Endothelial cell (in vitro differentiated cells): ENCODE measurements around the gene STK4. TPM values are rescaled to one million over a fixed set of nuclear protein-coding genes. Genes with fewer than 3 reads are reported as not detected.
"Not testable (repeated sequence)": the region's sequence is repeated elsewhere in the genome, so short reads cannot be mapped to it uniquely, and the experiment has no call there.

Experiments
- DNase-seq: peaks from one replicate; pipeline ENCODE4 v3.0.0; 2021; ENCODE audit warnings: low spot score
- H3K27ac Mint-ChIP-seq: one replicate; pipeline ENCODE4 v1.8.0; 2021; ENCODE audit warnings: mixed read lengths, inconsistent platforms; ENCODE audit not compliant: unreplicated experiment
- H3K27me3 Mint-ChIP-seq: one replicate; pipeline ENCODE4 v1.8.0; 2021; ENCODE audit warnings: mild to moderate bottlenecking, moderate library complexity, mixed read lengths, inconsistent platforms; ENCODE audit not compliant: unreplicated experiment
- H3K36me3 Mint-ChIP-seq: one replicate; pipeline ENCODE4 v1.8.0; 2021; ENCODE audit warnings: mild to moderate bottlenecking, low read depth, mixed read lengths, inconsistent platforms; ENCODE audit not compliant: unreplicated experiment
- H3K4me1 Mint-ChIP-seq: one replicate; pipeline ENCODE4 v1.8.0; 2021; ENCODE audit warnings: mild to moderate bottlenecking, mixed read lengths, inconsistent platforms; ENCODE audit not compliant: unreplicated experiment
- H3K4me3 Mint-ChIP-seq: one replicate; pipeline ENCODE4 v1.8.0; 2021; ENCODE audit warnings: mild to moderate bottlenecking, mixed read lengths, inconsistent platforms; ENCODE audit not compliant: unreplicated experiment
- H3K9me3 Mint-ChIP-seq: one replicate; pipeline ENCODE4 v1.8.0; 2021; ENCODE audit warnings: mixed read lengths, inconsistent platforms; ENCODE audit not compliant: unreplicated experiment
- CTCF ChIP-seq: fragments of 200-600 bp; sonication (generic); IDR thresholded peaks from one replicate; pipeline ENCODE4 v1.5.0; 2021; ENCODE audit warnings: antibody characterized with exemption; ENCODE audit not compliant: unreplicated experiment
- total RNA-seq: library from RNA; stranded (reverse); fragmentation: NEBNext Ultra II Directional; extraction: Animal tissue kit (Norgen Biotek cat#: 25700); gene quantifications from one replicate; pipeline ENCODE4 v1.2.1, GENCODE V29; 2021; ENCODE audit not compliant: unreplicated experiment

STK4 gene
- total RNA-seq, 1 donor from 2014 or later, result 34.1 TPM

- no peaks in the 10 kb centered on the region for H3K27me3 Mint-ChIP-seq
- no peak overlapping the region for H3K27ac Mint-ChIP-seq
- peaks cover 4% of the 10 kb centered on the region for H3K4me1 Mint-ChIP-seq
- no peaks in the 10 kb centered on the region for H3K9me3 Mint-ChIP-seq
- H3K4me3 Mint-ChIP-seq, result no peak overlapping the region
- H3K36me3 Mint-ChIP-seq, result no peaks in the 10 kb centered on the region
- TF ChIP-seq CTCF, result no peak
- no peak for DNase-seq
Observed at GRCh38 chr20:45019762-45020123, 53.4 kb downstream of the STK4 start.

- no peaks in the 10 kb centered on the region for H3K36me3 Mint-ChIP-seq
- no peak overlapping the region for H3K27ac Mint-ChIP-seq
- H3K27me3 Mint-ChIP-seq, result no peaks in the 10 kb centered on the region
- DNase-seq, result no peak
- TF ChIP-seq CTCF, result no peak
- no peaks in the 10 kb centered on the region for H3K9me3 Mint-ChIP-seq
- peaks cover 4% of the 10 kb centered on the region for H3K4me1 Mint-ChIP-seq
- no peak overlapping the region for H3K4me3 Mint-ChIP-seq
Observed at GRCh38 chr20:45020236-45020886, 54.0 kb downstream of the STK4 start.

GRCh38 chr20:45021631-45022030 lies 55.3 kb downstream of the STK4 start:
- Mint-ChIP-seq H3K27ac (no peak overlapping the region), H3K27me3 (no peaks in the 10 kb centered on the region)
- TF ChIP-seq CTCF, result no peak

GRCh38 chr20:45023140-45023539 lies 56.8 kb downstream of the STK4 start:
- H3K36me3 Mint-ChIP-seq, H3K9me3 Mint-ChIP-seq, DNase-seq, H3K4me3 Mint-ChIP-seq, H3K27ac Mint-ChIP-seq, H3K4me1 Mint-ChIP-seq, H3K27me3 Mint-ChIP-seq: not testable (repeated sequence)

More at GRCh38 chr20:45021631-45022030, 55.3 kb downstream of the STK4 start:
- Mint-ChIP-seq H3K4me1 (peaks cover 4% of the 10 kb centered on the region), H3K4me3 (no peak overlapping the region), H3K36me3 (peaks cover 7% of the 10 kb centered on the region), H3K9me3 (no peaks in the 10 kb centered on the region)
- DNase-seq, result no peak

GRCh38 chr20:45028424-45029136 lies 62.3 kb downstream of the STK4 start:
- no peaks in the 10 kb centered on the region for H3K27me3 Mint-ChIP-seq
- TF ChIP-seq CTCF, result no peak
- H3K4me3 Mint-ChIP-seq, result no peak overlapping the region
- H3K36me3 Mint-ChIP-seq, result peaks cover 10% of the 10 kb centered on the region
- H3K27ac Mint-ChIP-seq, result no peak overlapping the region
- H3K9me3 Mint-ChIP-seq, result no peaks in the 10 kb centered on the region
- peaks cover 9% of the 10 kb centered on the region for H3K4me1 Mint-ChIP-seq
- DNase-seq, result no peak
